HepG2 (cell line): Measurements from ENCODE around the gene COQ8B. TPM values are rescaled to one million over a fixed set of nuclear protein-coding genes. Genes with fewer than 3 reads are reported as not detected.
A peak's percentile ranks its signal among the peaks of the same experiment; 100 is the strongest.

Experiments used
- DDIT3 ChIP-seq: sonication (generic); formaldehyde crosslinking; IDR thresholded peaks from 2 replicates; pipeline ENCODE4 v1.4.0; 2020; ENCODE audit warnings: mild to moderate bottlenecking, missing genetic modification reagents
- FOXO1 ChIP-seq: sonication (generic); formaldehyde crosslinking; IDR thresholded peaks from 2 replicates; pipeline ENCODE4 v1.4.0; 2020; ENCODE audit warnings: missing genetic modification reagents
- IKZF4 ChIP-seq: sonication (generic); formaldehyde crosslinking; IDR thresholded peaks from 2 replicates; pipeline ENCODE4 v1.5.1; 2020; ENCODE audit warnings: borderline replicate concordance, mild to moderate bottlenecking, low read depth, missing genetic modification reagents; ENCODE audit errors: not compliant biosample characterization
- KLF13 ChIP-seq: sonication (generic); formaldehyde crosslinking; IDR thresholded peaks from 2 replicates; pipeline ENCODE4 v1.4.0; 2020; ENCODE audit warnings: mild to moderate bottlenecking, missing genetic modification reagents
- MAX ChIP-seq: IDR thresholded peaks from 2 replicates; pipeline ENCODE4 v1.6.1; 2012; ENCODE audit warnings: inconsistent platforms
- MEIS2 ChIP-seq: sonication (generic); formaldehyde crosslinking; IDR thresholded peaks from 2 replicates; pipeline ENCODE4 v1.9.0; 2021; ENCODE audit warnings: mild to moderate bottlenecking, missing genetic modification reagents
- PAF1 ChIP-seq: IDR thresholded peaks from 2 replicates; pipeline ENCODE4 v1.6.1; 2016; ENCODE audit warnings: missing genetic modification reagents, missing compliant biosample characterization
- PRDM15 ChIP-seq: sonication (generic); formaldehyde crosslinking; IDR thresholded peaks from 2 replicates; pipeline ENCODE4 v1.4.0; 2020; ENCODE audit warnings: missing genetic modification reagents
- RAD51 ChIP-seq: fragments of 450-650 bp; IDR thresholded peaks from 2 replicates; pipeline ENCODE4 v1.6.1; 2016; ENCODE audit warnings: borderline replicate concordance
- RELA ChIP-seq: sonication (generic); formaldehyde crosslinking; IDR thresholded peaks from 2 replicates; pipeline ENCODE4 v1.4.0; 2020; ENCODE audit warnings: missing genetic modification reagents
- SMAD3 ChIP-seq: sonication (generic); formaldehyde crosslinking; IDR thresholded peaks from 2 replicates; pipeline ENCODE4 v1.4.0; 2020; ENCODE audit warnings: missing genetic modification reagents
- TOPORS ChIP-seq: sonication (generic); formaldehyde crosslinking; IDR thresholded peaks from 2 replicates; pipeline ENCODE4 v1.8.0; 2023; ENCODE audit warnings: mild to moderate bottlenecking, missing genetic modification reagents
- ZFP62 ChIP-seq: sonication (generic); formaldehyde crosslinking; IDR thresholded peaks from 2 replicates; pipeline ENCODE4 v1.4.0; 2020; ENCODE audit warnings: missing genetic modification reagents
- ZNF317 ChIP-seq: sonication (generic); formaldehyde crosslinking; IDR thresholded peaks from 2 replicates; pipeline ENCODE4 v1.5.0; 2020; ENCODE audit warnings: mild to moderate bottlenecking, missing genetic modification reagents
- ZNF468 ChIP-seq: sonication (generic); formaldehyde crosslinking; IDR thresholded peaks from 2 replicates; pipeline ENCODE4 v1.8.0; 2022; ENCODE audit warnings: mild to moderate bottlenecking, moderate library complexity, missing genetic modification reagents
- ZNF720 ChIP-seq: sonication (generic); formaldehyde crosslinking; IDR thresholded peaks from 2 replicates; pipeline ENCODE4 v1.4.0; 2020; ENCODE audit warnings: missing genetic modification reagents
- polyA plus RNA-seq, 8 experiments: library from polyadenylated mRNA; depleted of rRNA in 3 of 8; stranded (reverse) in 7 of 8; unstranded in 1 of 8; fragments of >200 nt; fragmentation: Illumina TruSeq in 4 of 8; extraction: Trizol in 4 of 8; gene quantifications; 2 replicates each; pipeline versions ENCODE4 v1.2.1 to v1.2.3, GENCODE V29; 2011 to 2016; ENCODE audit warnings: low read depth in 4 of 8, missing spikeins in 1 of 8, mixed read lengths in 1 of 8; ENCODE audit not compliant: insufficient read depth in 1 of 8
- total RNA-seq, 5 experiments: library from RNA; depleted of rRNA; stranded (reverse); fragments of >200 nt; fragmentation: Illumina TruSeq; extraction: Trizol; gene quantifications; 2 replicates each; pipeline ENCODE4 v1.2.3, GENCODE V29; 2016; ENCODE audit warnings: low read depth in 1 of 5
- TF ChIP-seq, protein P1 (sequence below): sonication (generic); formaldehyde crosslinking; IDR thresholded peaks from 2 replicates; pipeline ENCODE4 v1.5.1; 2020; ENCODE audit warnings: missing genetic modification reagents, mild to moderate bottlenecking, borderline replicate concordance
- TF ChIP-seq, protein P2 (sequence below): IDR thresholded peaks from 2 replicates; pipeline ENCODE4 v1.6.1; 2018; ENCODE audit warnings: missing genetic modification reagents
- TF ChIP-seq, protein P3 (sequence below): IDR thresholded peaks from 2 replicates; pipeline ENCODE4 v1.6.1; 2016; ENCODE audit warnings: low read depth, missing genetic modification reagents, missing compliant biosample characterization

Gene COQ8B
- total and polyA plus RNA-seq, 2 of the 13 experiments (the other 11 are each of a cell fraction or from before 2014, with no cell fraction given) = 12.3 to 17.2 TPM

DNA sequence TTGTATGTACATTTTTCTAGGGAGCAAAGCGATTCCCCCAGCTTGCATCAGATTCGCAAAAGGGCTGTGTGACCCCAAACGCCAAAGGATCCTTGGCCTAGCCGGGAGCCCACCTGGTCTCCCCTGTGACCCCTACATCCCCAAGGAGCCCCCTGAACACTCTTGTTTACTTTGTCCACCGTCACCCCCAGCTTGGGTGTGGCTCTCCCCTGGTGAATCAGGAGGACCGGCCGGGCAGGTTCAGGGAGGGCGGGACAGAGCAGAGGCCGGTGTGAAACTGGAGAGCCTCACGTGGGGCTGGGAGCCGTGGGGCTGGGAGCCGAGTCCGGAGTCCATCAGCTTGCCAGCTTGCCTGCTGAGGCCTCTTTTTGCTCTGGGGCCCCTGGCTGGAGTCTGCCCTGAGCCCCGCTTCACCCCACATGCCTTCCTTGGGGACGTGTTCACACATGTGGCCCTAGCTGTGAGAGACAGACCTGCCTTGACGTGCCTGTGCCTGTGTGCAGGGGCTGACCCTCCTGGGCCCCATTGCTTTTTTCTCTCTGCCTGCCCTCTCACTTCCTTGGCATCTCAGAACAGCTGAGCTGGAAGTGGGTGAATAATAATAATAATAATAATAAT, 2.2 kb upstream of the COQ8B start (continued):
- no peak for TF ChIP-seq KLF13 (CRISPR knock-in tag)
- TF ChIP-seq RELA (CRISPR knock-in tag) = no peak
- TF ChIP-seq, protein P1, sequence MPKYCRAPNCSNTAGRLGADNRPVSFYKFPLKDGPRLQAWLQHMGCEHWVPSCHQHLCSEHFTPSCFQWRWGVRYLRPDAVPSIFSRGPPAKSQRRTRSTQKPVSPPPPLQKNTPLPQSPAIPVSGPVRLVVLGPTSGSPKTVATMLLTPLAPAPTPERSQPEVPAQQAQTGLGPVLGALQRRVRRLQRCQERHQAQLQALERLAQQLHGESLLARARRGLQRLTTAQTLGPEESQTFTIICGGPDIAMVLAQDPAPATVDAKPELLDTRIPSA (CRISPR knock-in tag) = no peak
- no peak for TF ChIP-seq ZFP62
- TF ChIP-seq PRDM15 (CRISPR knock-in tag) = no peak
- no peak for TF ChIP-seq IKZF4
- no peak for TF ChIP-seq MEIS2
- no peak for TF ChIP-seq ZNF468 (CRISPR knock-in tag)
- TF ChIP-seq, protein P2, sequence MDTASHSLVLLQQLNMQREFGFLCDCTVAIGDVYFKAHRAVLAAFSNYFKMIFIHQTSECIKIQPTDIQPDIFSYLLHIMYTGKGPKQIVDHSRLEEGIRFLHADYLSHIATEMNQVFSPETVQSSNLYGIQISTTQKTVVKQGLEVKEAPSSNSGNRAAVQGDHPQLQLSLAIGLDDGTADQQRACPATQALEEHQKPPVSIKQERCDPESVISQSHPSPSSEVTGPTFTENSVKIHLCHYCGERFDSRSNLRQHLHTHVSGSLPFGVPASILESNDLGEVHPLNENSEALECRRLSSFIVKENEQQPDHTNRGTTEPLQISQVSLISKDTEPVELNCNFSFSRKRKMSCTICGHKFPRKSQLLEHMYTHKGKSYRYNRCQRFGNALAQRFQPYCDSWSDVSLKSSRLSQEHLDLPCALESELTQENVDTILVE (CRISPR knock-in tag) = peak; percentile 26; the same call in 1 of the 2 replicates
- TF ChIP-seq, protein P3, sequence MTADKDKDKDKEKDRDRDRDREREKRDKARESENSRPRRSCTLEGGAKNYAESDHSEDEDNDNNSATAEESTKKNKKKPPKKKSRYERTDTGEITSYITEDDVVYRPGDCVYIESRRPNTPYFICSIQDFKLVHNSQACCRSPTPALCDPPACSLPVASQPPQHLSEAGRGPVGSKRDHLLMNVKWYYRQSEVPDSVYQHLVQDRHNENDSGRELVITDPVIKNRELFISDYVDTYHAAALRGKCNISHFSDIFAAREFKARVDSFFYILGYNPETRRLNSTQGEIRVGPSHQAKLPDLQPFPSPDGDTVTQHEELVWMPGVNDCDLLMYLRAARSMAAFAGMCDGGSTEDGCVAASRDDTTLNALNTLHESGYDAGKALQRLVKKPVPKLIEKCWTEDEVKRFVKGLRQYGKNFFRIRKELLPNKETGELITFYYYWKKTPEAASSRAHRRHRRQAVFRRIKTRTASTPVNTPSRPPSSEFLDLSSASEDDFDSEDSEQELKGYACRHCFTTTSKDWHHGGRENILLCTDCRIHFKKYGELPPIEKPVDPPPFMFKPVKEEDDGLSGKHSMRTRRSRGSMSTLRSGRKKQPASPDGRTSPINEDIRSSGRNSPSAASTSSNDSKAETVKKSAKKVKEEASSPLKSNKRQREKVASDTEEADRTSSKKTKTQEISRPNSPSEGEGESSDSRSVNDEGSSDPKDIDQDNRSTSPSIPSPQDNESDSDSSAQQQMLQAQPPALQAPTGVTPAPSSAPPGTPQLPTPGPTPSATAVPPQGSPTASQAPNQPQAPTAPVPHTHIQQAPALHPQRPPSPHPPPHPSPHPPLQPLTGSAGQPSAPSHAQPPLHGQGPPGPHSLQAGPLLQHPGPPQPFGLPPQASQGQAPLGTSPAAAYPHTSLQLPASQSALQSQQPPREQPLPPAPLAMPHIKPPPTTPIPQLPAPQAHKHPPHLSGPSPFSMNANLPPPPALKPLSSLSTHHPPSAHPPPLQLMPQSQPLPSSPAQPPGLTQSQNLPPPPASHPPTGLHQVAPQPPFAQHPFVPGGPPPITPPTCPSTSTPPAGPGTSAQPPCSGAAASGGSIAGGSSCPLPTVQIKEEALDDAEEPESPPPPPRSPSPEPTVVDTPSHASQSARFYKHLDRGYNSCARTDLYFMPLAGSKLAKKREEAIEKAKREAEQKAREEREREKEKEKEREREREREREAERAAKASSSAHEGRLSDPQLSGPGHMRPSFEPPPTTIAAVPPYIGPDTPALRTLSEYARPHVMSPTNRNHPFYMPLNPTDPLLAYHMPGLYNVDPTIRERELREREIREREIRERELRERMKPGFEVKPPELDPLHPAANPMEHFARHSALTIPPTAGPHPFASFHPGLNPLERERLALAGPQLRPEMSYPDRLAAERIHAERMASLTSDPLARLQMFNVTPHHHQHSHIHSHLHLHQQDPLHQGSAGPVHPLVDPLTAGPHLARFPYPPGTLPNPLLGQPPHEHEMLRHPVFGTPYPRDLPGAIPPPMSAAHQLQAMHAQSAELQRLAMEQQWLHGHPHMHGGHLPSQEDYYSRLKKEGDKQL (CRISPR knock-in tag) = 0 out of 2 replicates have a peak, but pooled peaks have one; percentile 34
- TF ChIP-seq PAF1 = no peak
- no peak for TF ChIP-seq RAD51
- TF ChIP-seq SMAD3 (CRISPR knock-in tag) = 0 out of 2 replicates have a peak, but pooled peaks have one; percentile 57
- no peak for TF ChIP-seq DDIT3 (CRISPR knock-in tag)
- TF ChIP-seq FOXO1 (CRISPR knock-in tag) = peak; percentile 24
- peak; percentile 47; the same call in 1 of the 2 replicates for TF ChIP-seq ZNF317
- TF ChIP-seq ZNF720 = no peak
- peak; percentile 86; the same call in 1 of the 2 replicates for TF ChIP-seq MAX
- TF ChIP-seq TOPORS = no peak
